Peyer's patch (tissue), 4 donors: ENCODE results near the gene NOS3.

Source experiments
- POLR2A ChIP-seq, 2 donors: fragments of 450-650 bp; IDR thresholded peaks; one replicate each; pipeline ENCODE4 v1.5.1; 2017; ENCODE audit warnings: antibody characterized with exemption in 2 of 2, mild to moderate bottlenecking in 2 of 2, moderate library complexity in 2 of 2
- TF ChIP-seq, protein P1 (sequence below), 6 experiments: fragments of 450-650 bp in 4 of 6; fragments of 200-600 bp in 2 of 6; sonication (generic) in 1 of 6; IDR thresholded peaks; one replicate each; pipeline ENCODE4 v1.5.1; 2017 to 2019; ENCODE audit warnings: antibody characterized with exemption in 6 of 6, mild to moderate bottlenecking in 3 of 6, moderate library complexity in 1 of 6

DNA sequence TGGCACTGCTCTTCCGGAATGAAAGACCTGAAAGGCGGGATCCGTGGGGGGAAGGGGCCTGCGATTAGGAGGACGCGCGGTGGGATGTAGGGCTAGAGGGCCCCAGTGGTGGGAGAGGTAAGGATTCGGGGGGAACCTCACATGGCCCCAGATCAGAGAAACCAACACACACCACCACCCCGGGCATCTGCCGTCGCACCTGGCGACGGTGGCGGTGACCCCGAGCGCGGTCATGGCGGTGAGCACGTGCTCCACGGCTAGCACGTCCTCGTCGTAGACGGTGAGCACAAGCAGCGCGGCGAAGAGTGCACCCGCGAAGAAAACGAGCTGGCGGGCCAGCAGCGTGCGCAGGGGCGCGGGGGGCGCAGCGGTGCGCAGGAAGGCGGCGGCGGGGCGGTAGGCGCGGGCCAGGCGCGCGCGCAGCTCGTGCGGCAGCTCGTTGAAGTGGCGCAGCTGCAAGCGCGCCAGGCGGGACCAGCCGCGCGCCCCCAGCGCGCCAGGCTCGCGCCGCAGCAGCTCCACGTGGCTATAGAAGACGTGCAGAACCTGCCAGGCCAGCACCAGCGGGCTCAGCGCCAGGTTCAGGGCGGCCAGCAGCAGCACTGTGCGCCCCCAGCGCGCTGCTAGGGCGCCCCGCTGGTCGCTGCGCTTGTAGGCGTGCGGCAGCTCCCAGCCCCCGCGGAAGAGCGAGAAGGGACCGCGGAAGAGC is 27.8 kb downstream of the NOS3 start:
- TF ChIP-seq, protein P1, sequence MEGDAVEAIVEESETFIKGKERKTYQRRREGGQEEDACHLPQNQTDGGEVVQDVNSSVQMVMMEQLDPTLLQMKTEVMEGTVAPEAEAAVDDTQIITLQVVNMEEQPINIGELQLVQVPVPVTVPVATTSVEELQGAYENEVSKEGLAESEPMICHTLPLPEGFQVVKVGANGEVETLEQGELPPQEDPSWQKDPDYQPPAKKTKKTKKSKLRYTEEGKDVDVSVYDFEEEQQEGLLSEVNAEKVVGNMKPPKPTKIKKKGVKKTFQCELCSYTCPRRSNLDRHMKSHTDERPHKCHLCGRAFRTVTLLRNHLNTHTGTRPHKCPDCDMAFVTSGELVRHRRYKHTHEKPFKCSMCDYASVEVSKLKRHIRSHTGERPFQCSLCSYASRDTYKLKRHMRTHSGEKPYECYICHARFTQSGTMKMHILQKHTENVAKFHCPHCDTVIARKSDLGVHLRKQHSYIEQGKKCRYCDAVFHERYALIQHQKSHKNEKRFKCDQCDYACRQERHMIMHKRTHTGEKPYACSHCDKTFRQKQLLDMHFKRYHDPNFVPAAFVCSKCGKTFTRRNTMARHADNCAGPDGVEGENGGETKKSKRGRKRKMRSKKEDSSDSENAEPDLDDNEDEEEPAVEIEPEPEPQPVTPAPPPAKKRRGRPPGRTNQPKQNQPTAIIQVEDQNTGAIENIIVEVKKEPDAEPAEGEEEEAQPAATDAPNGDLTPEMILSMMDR (IDR thresholded peaks at IDR 0.05) = no peak
- TF ChIP-seq POLR2A (IDR thresholded peaks at IDR 0.05) = no peak
